ENCODE measurements around the gene ZBTB8A.

ZBTB8A gene

GRCh38 chr1:32580348-32581017, 41.3 kb downstream of the ZBTB8A start:
- ChIA-PET CTCF (no interaction called here), POLR2A (no interaction called here)
- TF ChIP-seq ARNT (IDR thresholded peaks at IDR 0.05) (no peak), FOXA1 (IDR thresholded peaks at IDR 0.05) (no peak), FOXK2 (IDR thresholded peaks at IDR 0.05) (no peak), BHLHE40 (IDR thresholded peaks at IDR 0.05; ENCODE audit: borderline replicate concordance) (no peak), PKNOX1 (IDR thresholded peaks at IDR 0.05) (no peak), ELF4 (IDR thresholded peaks at IDR 0.05) (no peak), SP1 (IDR thresholded peaks at IDR 0.05) (no peak), SUZ12 (IDR thresholded peaks at IDR 0.05) (no peak), L3MBTL2 (conservative IDR thresholded peaks at IDR 0.05) (no peak), HDGF (IDR thresholded peaks at IDR 0.05; ENCODE audit: borderline replicate concordance) (no peak), NFRKB (IDR thresholded peaks at IDR 0.05) (no peak), CTBP1 (IDR thresholded peaks at IDR 0.05; ENCODE audit: borderline replicate concordance) (no peak), FOXM1 (IDR thresholded peaks at IDR 0.05; ENCODE audit: borderline replicate concordance) (no peak), ZNF384 (IDR thresholded peaks at IDR 0.05) (no peak), LEF1 (IDR thresholded peaks at IDR 0.05; ENCODE audit: borderline replicate concordance) (no peak), TARDBP (IDR thresholded peaks at IDR 0.05) (no peak)
- DNase-seq (ENCODE audit: extremely low spot score), result no peak

- CTCF ChIA-PET, result no interaction called here
- DNase-seq (ENCODE audit: extremely low spot score), result no peak
These were observed 53.7 kb downstream of the ZBTB8A start for GRCh38 chr1:32592943-32593342.

GRCh38 chr1:32600034-32600433, 60.8 kb downstream of the ZBTB8A start:
- ChIA-PET POLR2A (no interaction called here), CTCF (interaction anchor here (0.6 kb wide), 1 partner anchor 8 kb away, joined by 4 read pairs; no protein-coding TSS in a partner anchor)
- TF ChIP-seq FOXM1 (IDR thresholded peaks at IDR 0.05; ENCODE audit: borderline replicate concordance), result no peak
- TF ChIP-seq FOXA1 (IDR thresholded peaks at IDR 0.05), result no peak
- no peak for TF ChIP-seq SUZ12 (IDR thresholded peaks at IDR 0.05)
- no peak for TF ChIP-seq FOXK2 (IDR thresholded peaks at IDR 0.05)
- no peak for TF ChIP-seq ZNF384 (IDR thresholded peaks at IDR 0.05)
- TF ChIP-seq HDGF (IDR thresholded peaks at IDR 0.05; ENCODE audit: borderline replicate concordance), result no peak
- no peak for TF ChIP-seq PKNOX1 (IDR thresholded peaks at IDR 0.05)
- TF ChIP-seq BHLHE40 (IDR thresholded peaks at IDR 0.05; ENCODE audit: borderline replicate concordance), result no peak
- no peak for TF ChIP-seq LEF1 (IDR thresholded peaks at IDR 0.05; ENCODE audit: borderline replicate concordance)
- TF ChIP-seq ELF4 (IDR thresholded peaks at IDR 0.05), result no peak
- no peak for TF ChIP-seq L3MBTL2 (conservative IDR thresholded peaks at IDR 0.05)
- no peak for DNase-seq (ENCODE audit: extremely low spot score)

More at GRCh38 chr1:32592943-32593342, 53.7 kb downstream of the ZBTB8A start:
- TF ChIP-seq ARNT (IDR thresholded peaks at IDR 0.05), result no peak
- no peak for TF ChIP-seq FOXA1 (IDR thresholded peaks at IDR 0.05)
- TF ChIP-seq CTBP1 (IDR thresholded peaks at IDR 0.05; ENCODE audit: borderline replicate concordance), result no peak
- no peak for TF ChIP-seq ELF4 (IDR thresholded peaks at IDR 0.05)
- TF ChIP-seq LEF1 (IDR thresholded peaks at IDR 0.05; ENCODE audit: borderline replicate concordance), result no peak
- TF ChIP-seq BHLHE40 (IDR thresholded peaks at IDR 0.05; ENCODE audit: borderline replicate concordance), result no peak
- TF ChIP-seq PKNOX1 (IDR thresholded peaks at IDR 0.05), result no peak
- POLR2A ChIA-PET, result no interaction called here

- DNase-seq (ENCODE audit: extremely low spot score), result no peak
- CTCF ChIA-PET, result no interaction called here
- POLR2A ChIA-PET, result no interaction called here
- TF ChIP-seq L3MBTL2 (conservative IDR thresholded peaks at IDR 0.05) (no peak), FOXA1 (IDR thresholded peaks at IDR 0.05) (no peak), PKNOX1 (IDR thresholded peaks at IDR 0.05) (no peak), ZNF384 (IDR thresholded peaks at IDR 0.05) (no peak), ARNT (IDR thresholded peaks at IDR 0.05) (no peak), SP1 (IDR thresholded peaks at IDR 0.05) (no peak), ELF4 (IDR thresholded peaks at IDR 0.05) (no peak), LEF1 (IDR thresholded peaks at IDR 0.05; ENCODE audit: borderline replicate concordance) (no peak), BHLHE40 (IDR thresholded peaks at IDR 0.05; ENCODE audit: borderline replicate concordance) (no peak), SUZ12 (IDR thresholded peaks at IDR 0.05) (no peak), NFRKB (IDR thresholded peaks at IDR 0.05) (no peak), CTBP1 (IDR thresholded peaks at IDR 0.05; ENCODE audit: borderline replicate concordance) (no peak)
These were observed 66.6 kb downstream of the ZBTB8A start for GRCh38 chr1:32605711-32606424.

GRCh38 chr1:32606565-32607371, 67.5 kb downstream of the ZBTB8A start:
- ChIA-PET CTCF (no interaction called here), POLR2A (interaction anchor here (0.6 kb wide), 1 partner anchor 29 kb away, joined by 3 read pairs; no protein-coding TSS in a partner anchor)
- TF ChIP-seq ZNF384 (IDR thresholded peaks at IDR 0.05) (no peak), ELF4 (IDR thresholded peaks at IDR 0.05) (no peak), SUZ12 (IDR thresholded peaks at IDR 0.05) (no peak), FOXK2 (IDR thresholded peaks at IDR 0.05) (no peak), L3MBTL2 (conservative IDR thresholded peaks at IDR 0.05) (no peak), TARDBP (IDR thresholded peaks at IDR 0.05) (no peak), LEF1 (IDR thresholded peaks at IDR 0.05; ENCODE audit: borderline replicate concordance) (no peak), ARNT (IDR thresholded peaks at IDR 0.05) (no peak), FOXM1 (IDR thresholded peaks at IDR 0.05; ENCODE audit: borderline replicate concordance) (no peak), NFRKB (IDR thresholded peaks at IDR 0.05) (no peak), SP1 (IDR thresholded peaks at IDR 0.05) (no peak), CTBP1 (IDR thresholded peaks at IDR 0.05; ENCODE audit: borderline replicate concordance) (no peak), BHLHE40 (IDR thresholded peaks at IDR 0.05; ENCODE audit: borderline replicate concordance) (no peak), FOXA1 (IDR thresholded peaks at IDR 0.05) (no peak), HDGF (IDR thresholded peaks at IDR 0.05; ENCODE audit: borderline replicate concordance) (no peak), PKNOX1 (IDR thresholded peaks at IDR 0.05) (no peak)
- DNase-seq (ENCODE audit: extremely low spot score), result no peak
